OCI-LY7 (cell line): ENCODE results near the gene A2ML1.

Source experiments
- EZH2phosphoT487 ChIP-seq: fragments of 200-600 bp; sonication (generic); IDR thresholded peaks from 2 replicates; pipeline ENCODE4 v1.6.1; 2018; ENCODE audit warnings: low read depth, borderline replicate concordance, mild to moderate bottlenecking, mixed run types, antibody characterized with exemption, low read length, moderate library complexity, mixed read lengths
- TF ChIP-seq, protein P1 (sequence below): fragments of 200-600 bp; sonication (generic); conservative IDR thresholded peaks from 2 replicates; pipeline ENCODE4 v1.5.1; 2014; ENCODE audit warnings: mild to moderate bottlenecking, antibody characterized with exemption, low read length, moderate library complexity, mixed read lengths

DNA sequence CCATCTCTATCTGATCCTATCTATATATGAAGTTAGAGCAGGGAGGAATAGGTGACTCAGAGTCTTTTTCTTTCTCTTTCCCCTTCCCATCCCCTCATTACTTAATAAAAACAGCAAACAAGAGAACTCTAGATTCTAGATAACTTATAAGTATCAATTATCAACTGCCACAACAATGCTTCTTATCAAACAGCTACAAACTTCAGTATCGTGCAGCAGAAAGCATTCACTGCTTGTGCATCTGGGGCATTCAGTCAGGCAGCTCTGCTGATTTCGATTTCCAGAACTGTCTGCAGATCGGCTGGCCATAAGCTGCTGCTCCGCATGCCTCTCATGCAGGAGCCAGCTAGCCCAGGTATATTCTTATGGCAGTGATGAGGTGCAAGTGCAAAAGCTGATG is 19.4 kb downstream of the A2ML1 start:
- TF ChIP-seq, protein P1, sequence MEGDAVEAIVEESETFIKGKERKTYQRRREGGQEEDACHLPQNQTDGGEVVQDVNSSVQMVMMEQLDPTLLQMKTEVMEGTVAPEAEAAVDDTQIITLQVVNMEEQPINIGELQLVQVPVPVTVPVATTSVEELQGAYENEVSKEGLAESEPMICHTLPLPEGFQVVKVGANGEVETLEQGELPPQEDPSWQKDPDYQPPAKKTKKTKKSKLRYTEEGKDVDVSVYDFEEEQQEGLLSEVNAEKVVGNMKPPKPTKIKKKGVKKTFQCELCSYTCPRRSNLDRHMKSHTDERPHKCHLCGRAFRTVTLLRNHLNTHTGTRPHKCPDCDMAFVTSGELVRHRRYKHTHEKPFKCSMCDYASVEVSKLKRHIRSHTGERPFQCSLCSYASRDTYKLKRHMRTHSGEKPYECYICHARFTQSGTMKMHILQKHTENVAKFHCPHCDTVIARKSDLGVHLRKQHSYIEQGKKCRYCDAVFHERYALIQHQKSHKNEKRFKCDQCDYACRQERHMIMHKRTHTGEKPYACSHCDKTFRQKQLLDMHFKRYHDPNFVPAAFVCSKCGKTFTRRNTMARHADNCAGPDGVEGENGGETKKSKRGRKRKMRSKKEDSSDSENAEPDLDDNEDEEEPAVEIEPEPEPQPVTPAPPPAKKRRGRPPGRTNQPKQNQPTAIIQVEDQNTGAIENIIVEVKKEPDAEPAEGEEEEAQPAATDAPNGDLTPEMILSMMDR = no peak
- TF ChIP-seq EZH2phosphoT487 = no peak
